ENCODE results near the gene GPR173.

Gene GPR173

DNA sequence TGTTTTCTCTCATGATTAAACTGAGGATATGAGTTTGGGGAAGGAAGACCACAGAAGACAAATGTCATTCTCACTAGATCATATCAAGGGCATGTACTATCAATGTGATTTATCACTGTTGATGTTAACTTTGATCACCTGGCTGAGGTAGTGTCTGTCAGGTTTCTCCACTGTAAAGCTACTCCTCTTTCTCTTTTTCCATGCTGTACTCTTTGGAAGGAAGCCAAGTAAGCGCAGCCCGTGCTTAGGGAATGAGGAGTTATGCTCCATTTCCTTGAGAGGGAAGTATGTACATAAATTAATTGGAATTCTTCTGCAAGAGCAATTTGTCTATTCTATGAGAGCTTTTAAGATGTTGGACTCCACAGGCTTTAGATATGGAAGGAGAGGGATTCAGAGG is 41.3 kb downstream of the GPR173 start:
- DNase-seq = no peak

DNA sequence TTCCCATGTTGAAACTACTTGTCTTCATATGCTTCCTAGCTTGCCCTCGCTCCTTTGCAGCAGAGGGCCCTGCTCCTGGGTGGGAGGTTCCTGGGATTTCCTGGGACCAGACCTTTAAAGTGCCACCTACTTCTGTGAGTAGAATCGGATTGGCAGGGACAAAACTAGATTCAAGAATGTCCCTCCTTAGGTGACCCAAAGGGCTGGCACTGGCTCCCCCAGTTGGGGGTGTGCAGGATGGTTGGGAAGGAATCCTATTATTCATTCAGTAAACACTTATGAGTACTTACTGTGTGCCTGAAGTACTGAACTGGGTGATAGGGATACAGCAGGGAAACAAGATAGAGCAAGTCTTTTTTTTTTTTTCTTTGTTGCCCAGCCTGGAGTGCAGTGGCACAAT is 42.8 kb downstream of the GPR173 start:
- DNase-seq = no peak

DNA sequence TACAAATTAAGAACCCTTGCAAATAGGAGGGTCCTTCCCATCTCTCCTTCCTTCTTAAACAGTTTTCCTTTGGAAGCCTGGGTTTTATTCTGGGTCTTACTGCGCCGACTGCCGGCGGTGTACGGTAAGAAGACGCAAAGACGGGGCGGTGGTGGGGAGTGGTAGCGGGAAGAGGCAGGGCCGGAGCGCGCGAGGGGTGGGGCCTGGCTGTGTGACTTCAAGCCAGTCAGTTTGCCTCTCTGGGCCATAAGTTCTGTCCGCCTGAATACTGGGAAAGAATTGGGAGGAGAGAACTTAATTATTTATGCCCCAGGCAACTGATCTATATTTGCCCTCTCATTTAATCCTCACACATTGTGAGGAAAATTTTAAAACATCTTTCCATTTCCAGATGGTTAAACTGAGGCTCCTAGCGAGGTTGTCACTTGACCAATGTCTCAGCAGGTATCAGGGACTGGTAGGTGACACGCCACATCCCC is 44.6 kb downstream of the GPR173 start:
- DNase-seq = peak; percentile 92 to 94

DNA sequence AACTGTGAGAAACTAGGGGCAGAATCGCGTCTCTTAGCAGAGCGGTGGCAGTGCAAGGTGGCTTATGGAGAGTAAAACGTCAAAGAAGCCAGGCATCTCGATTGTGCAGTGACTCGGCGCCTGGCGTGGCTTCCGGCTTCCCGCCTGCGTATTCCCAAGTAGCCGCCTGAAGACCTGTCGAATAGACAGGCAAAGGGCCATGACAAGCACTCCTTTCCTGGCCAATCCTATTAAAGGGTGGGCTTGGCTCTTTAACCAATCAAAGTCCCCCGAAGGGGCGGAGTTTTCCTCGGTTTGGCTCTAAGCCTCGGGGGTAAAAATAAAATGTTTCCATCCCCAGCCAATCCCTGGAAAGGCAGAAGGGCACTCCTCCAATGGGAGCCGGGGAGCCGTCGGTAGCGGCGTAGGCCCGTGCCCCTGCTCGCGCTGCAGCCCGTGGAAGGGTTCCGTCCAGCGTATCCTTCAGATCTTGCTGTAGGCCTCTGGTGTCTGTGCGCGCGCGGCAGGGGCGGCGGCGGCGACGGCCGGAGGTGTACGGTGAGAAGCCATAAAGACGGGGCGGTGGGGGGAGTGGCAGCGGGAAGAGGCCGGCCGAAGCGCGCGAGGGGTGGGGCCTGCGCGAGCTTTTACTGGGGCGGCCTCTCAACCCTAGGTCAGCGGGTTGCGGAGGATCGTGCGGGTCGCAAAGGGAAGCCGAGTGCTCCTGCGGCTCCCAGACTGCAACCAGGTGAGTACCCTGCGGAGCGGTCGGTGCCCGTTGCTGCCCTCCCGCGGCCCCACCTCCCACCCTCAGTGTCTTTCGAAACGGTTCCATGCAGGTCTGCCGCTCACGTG is 45.4 kb downstream of the GPR173 start, which contains the start of gene KANTR:
TSS of gene KANTR (plus strand) at position 395 of the 834 bp plus-strand sequence. CDS start 30,131 bp downstream, outside the sequence.
- peak; percentile 100 for DNase-seq

DNA sequence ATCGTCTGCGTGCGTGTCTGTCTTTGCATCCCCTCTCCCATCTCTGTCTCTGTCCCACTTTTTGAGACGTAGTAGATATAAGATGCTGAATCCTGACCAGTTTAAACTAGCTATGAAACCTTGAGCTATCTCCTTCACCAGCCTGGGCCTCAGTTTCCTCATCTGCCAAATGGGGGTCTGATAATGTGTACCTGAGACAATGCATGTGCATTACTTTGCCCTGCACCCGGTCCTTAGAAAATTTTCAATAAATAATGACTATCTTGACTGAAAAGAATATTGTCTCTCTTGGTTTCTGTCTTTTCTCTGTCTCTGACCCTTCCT is 46.0 kb downstream of the GPR173 start:
- no peak for DNase-seq

DNA sequence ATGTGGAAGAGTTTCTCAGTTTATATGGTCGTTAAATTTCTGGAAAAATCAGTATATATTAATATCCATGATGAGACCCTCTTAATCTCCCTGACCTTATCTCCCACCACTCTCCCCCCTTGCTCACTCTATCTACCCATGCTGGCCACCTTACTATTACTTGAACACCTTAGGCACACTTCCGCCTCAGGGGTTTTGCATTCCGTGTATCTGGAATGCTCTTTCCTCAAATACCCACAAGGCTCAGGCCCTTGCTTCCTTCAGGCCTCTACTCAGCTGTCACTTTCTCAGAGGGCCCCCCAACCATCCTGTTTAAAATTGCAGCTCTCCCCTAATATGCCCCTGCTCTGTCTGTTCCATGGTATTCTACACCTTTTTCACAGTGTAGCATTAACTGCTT is 47.2 kb downstream of the GPR173 start:
- no peak for DNase-seq

DNA sequence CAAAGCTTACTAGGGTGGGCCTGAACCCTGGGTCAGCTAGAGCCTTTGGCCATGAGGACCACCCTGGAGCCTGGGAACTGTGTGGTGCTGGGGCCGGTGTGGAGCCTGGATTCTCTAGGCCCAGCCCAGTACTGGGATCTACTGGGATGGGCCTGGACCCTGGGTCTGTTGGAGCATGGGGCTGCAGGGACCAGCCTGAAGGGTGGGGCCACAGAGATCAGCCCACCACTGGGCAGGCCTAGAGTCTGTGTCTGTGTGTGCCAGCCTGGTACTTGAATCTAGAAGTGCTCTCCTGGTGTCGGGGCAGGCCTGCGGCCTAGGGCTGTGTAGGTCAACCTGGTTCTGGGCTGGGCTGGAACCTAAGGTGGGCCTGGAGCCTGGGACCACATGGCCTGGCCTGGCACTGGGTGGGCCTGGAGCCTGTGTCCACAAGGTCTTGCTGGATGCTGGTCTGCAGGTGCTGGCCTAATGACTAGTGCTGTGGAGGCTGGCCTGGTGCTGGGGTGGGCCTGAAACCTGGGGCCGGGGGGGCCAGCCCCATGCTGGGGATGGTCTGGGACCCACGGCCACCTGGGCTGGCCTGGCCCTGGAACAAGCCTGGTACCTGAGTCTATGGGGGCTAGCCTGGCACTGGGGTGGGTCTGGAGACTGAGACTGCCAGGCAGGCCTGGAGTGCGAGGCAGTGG is 66.4 kb downstream of the GPR173 start:
- DNase-seq = no peak

DNA sequence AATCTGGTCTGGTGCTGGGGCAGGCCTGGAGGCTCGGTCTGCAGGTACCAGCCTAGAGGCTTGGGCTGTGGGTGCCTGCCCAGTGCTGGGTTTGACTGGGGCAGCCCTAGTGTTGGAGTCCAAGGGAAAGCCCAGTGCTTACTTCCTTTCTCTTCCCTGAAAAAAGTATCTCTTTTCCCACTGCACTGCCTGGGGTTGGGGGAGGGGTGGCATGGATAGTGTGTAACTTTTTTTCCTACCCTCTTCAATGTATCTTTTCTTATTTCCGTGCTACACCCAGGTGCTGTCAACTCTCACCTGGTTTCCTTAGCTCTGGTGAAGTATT is 66.9 kb downstream of the GPR173 start:
- no peak for DNase-seq

DNA sequence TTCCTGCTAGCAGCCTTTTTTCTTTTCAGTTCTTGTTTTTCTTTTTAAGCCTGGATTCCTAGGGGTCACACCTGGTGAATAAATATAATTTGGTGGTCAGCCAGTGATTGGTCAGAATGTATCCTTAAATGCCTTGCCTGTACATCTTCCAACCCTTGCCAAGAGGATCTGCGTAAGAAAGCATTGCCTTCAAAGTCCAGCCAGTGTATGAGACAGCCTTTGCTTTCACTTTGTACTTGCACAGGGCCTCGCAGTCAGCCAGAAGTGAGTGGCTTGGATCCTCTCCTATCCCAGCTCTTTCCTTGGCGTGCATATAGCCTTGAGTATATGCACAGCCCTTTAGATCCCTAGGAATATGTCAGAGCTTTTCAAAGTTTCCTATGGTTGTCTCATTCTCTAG is 67.5 kb downstream of the GPR173 start:
- no peak for DNase-seq

DNA sequence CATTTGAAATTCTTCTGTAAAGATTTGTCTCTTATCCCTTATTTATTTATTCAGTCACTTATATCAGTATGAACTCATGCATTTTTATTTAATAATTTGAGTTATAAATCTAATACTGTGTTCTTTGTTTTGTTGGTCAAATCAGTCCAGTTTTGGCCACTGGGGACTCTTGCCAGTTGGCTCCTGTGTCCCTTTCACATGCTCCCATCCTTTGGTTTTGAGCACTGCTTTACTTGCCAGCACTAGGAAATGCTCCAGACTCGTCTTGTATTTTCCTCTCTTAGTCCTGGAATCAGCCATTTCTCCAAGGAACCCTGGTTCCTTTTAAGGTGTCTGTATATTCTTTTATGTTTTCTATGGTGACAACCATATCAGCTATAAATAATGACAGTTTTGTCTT is 73.4 kb downstream of the GPR173 start:
- DNase-seq = no peak

DNA sequence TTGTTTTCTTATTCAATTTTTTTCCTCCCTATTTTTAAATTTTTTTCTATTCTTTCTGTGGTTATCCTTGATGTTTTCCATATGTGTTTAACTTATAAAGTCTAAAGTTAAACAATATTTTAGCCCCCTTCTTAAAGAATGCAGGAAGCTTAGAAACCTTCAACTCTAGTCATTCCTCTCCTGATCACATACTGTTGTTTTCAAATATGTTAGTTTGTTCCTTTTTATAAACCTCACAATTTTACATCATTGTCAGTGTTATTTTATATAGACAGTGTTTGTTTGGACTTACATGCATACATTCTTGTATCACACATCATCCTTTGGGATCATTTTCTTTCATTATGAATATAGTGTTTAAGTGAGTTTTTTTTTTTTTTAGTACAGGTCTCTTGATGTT is 76.9 kb downstream of the GPR173 start:
- DNase-seq = no peak

DNA sequence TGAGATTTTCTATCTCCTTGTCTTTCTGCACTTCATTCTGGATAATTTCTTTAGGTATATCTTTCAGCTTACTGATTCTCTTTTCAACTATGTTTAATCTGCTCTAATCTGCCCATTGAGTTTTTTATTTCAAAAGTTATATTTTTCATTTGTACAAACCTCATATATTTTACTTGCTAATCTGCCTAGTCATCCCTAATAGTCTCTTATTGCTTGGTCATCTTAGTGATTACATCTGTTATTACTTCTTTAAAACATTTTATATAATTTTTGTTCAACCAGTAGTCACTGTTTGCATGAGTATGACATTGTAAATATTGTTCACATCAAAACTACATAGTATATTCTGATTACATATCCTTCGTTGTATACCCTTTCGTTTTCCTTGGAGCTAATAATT is 77.8 kb downstream of the GPR173 start:
- no peak for DNase-seq

DNA sequence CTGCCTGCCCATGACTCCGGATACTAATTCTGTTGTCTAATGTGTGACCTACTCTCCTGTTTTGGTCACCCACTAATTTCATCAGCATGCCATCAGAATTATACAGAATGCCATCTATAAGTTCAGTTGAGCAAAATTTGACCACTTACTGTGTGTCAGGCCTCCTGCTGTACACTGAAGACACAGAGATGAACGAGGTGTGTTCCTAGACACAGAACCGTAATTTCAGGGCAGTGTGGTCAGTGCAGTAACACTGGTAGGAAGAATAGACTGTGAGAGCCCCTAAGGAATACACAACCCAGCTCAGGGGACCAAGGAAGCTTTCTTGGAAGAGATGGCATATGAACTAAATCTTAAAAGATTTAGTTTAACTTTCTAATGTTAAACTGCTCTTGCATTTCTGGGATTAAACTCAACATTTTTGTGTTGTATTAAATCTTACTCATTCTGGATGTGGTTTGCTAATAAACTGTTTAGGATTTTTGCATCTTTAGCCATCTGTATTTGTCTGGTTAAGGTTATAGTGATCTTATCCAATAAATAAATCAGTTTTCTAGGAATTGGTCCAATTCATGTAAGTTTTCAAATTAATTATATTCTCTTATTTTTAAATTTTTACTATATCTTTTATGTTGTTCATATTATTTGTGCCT is 79.6 kb downstream of the GPR173 start:
- DNase-seq = no peak

All from SHP77 (cell line).